Measurements from ENCODE around the gene CLEC20A.

CLEC20A gene

GRCh38 chr1:178496410-178497135 lies at the start of gene CLEC20A:
CLEC20A (minus strand) TSS chr1:178496964; CDS start chr1:178496939, 25 bp downstream.
- DNase-seq (ENCODE audit: low read depth) = no peak

DNA sequence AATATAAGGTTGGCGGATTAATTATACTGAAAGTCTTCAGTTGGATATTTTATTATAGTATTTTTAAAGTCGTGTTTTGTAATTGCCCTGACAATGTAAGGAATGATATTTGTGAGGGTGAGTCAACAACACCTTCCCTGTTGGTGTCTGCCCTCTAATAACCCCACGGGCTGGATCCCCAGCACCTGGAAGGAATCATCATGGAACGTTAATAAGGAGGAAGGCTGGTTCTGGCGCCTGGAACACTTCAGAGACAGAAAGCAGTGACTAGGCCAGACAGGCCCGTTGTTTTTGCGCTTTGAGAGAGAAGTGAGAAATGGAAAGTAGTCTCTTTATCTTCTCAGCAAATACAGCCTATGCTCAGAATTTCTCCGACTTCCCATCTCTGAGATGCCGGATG lies 47.8 kb upstream of the CLEC20A start:
- no peak for DNase-seq (ENCODE audit: low read depth)

GRCh38 chr1:178543290-178543607 lies 46.5 kb upstream of the CLEC20A start:
- no peak for DNase-seq (ENCODE audit: low read depth)

DNA sequence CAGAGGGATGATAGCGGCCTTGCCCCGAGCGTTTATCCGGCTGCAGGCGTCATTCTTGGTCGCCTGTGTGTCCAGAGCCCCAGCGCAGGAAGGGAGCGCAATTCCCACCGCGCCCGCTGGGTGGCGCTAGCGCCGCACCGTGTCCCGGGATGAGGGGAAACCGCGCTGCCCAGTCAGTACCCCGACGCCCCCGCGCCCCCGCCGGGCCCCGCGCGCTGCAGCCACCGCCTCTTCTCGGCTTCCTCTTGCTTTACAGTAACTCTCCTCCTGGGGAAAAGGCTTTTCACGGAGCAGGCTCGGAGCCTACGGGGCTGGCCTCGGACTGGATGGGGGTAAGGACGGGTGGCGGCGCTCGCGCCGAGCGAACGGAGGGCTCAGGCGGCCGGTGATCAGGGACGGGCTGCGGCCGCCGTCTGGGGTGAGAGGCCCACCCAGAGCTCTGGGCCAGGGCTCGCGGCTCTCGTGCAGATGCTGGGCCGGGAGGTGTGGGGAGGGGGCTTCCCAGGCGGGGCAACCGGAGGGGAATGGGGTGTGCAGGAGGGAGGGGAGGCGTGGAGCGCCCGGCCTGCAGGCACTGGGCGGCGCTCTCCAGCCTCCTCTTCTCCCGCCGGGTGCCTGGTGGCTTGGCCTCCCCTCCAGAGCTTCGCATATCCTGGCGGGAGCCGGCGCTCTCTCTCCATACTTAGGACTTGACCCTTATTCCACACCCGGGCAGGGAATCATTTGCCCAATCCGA lies 46.0 kb upstream of the CLEC20A start:
- peak; percentile 74 for DNase-seq (ENCODE audit: low read depth)

- peak; percentile 13 for DNase-seq (ENCODE audit: low read depth)
Measured at GRCh38 chr1:178541829-178542553, 45.2 kb upstream of the CLEC20A start.

GRCh38 chr1:178541379-178541778 lies 44.6 kb upstream of the CLEC20A start:
- no peak for DNase-seq (ENCODE audit: low read depth)

DNA sequence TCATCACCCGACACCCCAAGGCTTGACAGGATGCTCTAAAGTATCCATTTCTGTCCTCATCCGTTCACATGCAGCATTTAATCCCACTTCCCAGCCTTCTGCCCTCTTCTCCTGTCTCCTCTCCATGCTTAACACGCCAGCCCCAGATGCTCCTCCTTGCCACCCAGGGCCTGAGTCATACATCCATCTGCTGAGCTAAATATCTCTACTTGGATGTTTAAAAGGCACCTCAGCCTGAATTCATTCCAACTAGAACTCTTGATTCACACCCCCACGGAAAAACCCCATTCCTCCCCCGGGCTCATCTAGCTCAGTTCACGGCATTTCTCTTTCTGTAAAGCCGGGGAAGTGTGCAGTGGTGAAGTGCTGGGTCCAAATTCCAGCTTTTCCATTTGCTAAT lies 43.9 kb upstream of the CLEC20A start:
- no peak for DNase-seq (ENCODE audit: low read depth)

GRCh38 chr1:178540204-178540603 lies 43.4 kb upstream of the CLEC20A start:
- no peak for DNase-seq (ENCODE audit: low read depth)

GRCh38 chr1:178539291-178539690 lies 42.5 kb upstream of the CLEC20A start:
- DNase-seq (ENCODE audit: low read depth) = no peak

DNA sequence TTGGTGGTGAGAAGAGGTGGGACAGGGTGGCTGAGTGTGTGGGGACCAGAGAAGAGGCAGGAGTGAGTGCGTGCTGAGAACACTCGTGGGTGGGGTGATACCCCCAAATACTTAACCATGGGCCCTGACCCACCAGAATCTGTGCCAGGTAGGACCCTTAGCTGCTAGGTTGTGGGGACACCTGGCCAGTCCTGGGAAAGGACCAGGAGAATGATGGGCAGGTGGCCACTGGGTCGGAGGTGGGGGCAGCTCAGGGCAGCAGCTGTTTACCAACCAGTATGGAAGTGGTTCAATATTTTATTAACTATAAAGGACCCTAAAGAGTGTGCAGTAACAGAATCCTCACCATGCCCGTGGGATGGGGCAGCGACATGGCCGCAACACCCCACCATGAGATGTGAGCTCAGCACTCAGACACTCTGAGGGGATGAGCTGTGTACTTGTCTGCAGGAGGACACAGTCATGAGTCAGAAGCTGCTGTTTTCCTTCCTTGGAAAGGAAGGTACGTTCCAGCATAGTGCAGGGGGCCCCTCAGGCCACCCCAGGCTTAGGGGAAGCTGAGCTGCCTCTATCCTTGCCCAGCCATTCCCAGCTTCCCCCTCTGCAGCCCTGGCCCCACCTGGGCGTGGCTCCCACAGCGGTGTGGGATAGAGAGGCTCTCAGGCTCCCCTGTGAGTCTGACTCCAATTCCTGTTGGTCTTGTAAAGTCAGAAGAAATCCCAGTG lies 41.6 kb upstream of the CLEC20A start:
- DNase-seq (ENCODE audit: low read depth) = no peak

- DNase-seq (ENCODE audit: low read depth) = no peak
Measured at GRCh38 chr1:178537382-178538090, 40.8 kb upstream of the CLEC20A start.

DNA sequence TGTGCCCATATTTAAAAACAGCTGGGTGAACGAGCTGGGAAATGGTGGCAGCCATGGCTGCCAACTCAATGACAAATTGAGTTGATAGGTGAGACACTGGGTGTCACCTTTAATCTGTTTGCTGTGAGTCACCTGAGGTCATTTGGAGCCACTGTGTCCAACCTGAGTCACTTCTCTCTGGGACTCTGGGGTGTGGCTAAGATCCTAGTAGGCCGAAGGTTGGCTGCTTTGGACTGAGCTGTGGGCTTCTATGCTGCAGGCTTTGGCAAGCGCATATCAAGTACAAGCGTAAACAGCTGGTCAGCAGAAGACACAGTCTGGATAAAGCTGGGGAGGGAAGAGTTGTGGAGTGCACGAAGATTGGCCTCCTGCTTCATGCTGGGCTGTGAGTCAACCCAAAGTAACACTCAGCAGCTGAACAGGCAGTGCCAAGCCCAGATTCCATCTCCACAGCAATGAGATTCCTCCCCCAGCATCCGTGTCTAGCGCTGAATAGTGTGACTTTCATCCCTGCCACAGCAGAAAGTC lies 40.1 kb upstream of the CLEC20A start:
- DNase-seq (ENCODE audit: low read depth) = no peak

DNA sequence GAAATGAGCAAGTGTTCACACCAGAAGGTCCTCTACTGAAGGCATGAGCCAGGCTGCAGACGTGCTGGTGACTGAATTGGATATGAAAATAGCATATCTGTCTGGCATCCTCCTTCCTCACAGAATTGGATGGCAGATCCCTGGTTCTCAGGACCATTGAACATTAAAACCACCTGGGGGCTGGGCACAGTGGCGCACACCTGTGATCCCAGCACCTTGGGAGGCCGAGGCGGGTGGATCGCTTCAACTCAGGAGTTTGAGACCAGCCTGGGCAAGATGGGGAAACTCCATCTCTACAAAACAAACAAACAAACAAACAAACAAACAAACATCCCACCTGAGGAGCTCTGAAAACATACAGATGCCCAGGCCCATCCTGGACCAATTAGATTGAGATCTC lies 39.6 kb upstream of the CLEC20A start:
- DNase-seq (ENCODE audit: low read depth) = no peak

- no peak for DNase-seq (ENCODE audit: low read depth)
Measured at GRCh38 chr1:178534137-178534868, 37.5 kb upstream of the CLEC20A start.

- DNase-seq (ENCODE audit: low read depth) = no peak
Measured at GRCh38 chr1:178533121-178533946, 36.6 kb upstream of the CLEC20A start.

GRCh38 chr1:178532392-178532791 lies 35.6 kb upstream of the CLEC20A start:
- DNase-seq (ENCODE audit: low read depth) = peak; percentile 41

DNA sequence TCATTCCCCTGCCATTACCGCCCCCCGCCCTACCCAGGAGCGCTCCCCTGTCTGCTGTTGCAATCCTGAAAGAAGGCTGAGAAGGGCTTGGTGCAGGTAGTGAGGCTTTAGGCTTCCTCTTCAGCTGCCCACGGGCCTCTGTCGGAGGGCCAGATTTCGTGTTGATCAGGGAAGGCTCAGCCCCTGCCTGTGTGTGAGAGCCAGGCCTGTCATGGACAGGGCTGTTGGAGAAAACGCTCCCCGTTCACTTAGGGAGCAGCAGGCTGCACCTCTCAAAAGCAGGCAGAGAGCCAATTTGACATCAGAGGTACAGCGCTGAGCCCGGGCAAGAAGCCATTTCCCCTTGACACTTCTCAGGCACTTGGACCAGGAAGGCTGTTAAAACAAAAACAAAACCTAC lies 35.1 kb upstream of the CLEC20A start:
- no peak for DNase-seq (ENCODE audit: low read depth)

- no peak for DNase-seq (ENCODE audit: low read depth)
Measured at GRCh38 chr1:178530502-178530901, 33.7 kb upstream of the CLEC20A start.

DNA sequence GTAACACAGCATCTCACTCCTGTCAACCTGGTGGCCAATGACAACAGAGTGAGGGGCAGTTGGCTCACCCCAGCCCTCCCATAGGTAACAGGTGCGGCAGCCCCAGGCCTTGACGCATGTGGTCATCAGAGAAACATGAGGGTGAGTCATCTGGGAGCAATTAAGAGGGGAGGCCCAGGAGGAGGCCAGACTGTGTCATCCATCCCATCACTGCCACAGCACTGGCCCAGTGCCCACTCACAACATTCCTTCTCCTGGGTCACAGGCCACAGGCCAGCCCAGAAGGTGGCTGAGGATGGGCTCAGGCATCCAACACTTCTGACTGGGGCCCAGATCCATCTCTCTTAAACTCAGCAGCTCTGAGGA lies 33.3 kb upstream of the CLEC20A start:
- DNase-seq (ENCODE audit: low read depth) = no peak
